Erythroblast (primary cell): Measurements from ENCODE around the gene CUBN.

Experiments used
- GATA1 ChIP-seq: IDR thresholded peaks from 2 replicates; pipeline ENCODE4 v1.6.1; 2011; ENCODE audit warnings: low read depth, mild to moderate bottlenecking, control low read depth, low read length, moderate library complexity
- POLR2A ChIP-seq: IDR thresholded peaks from 2 replicates; pipeline ENCODE4 v1.6.1; 2011; ENCODE audit warnings: mild to moderate bottlenecking, low read length

DNA sequence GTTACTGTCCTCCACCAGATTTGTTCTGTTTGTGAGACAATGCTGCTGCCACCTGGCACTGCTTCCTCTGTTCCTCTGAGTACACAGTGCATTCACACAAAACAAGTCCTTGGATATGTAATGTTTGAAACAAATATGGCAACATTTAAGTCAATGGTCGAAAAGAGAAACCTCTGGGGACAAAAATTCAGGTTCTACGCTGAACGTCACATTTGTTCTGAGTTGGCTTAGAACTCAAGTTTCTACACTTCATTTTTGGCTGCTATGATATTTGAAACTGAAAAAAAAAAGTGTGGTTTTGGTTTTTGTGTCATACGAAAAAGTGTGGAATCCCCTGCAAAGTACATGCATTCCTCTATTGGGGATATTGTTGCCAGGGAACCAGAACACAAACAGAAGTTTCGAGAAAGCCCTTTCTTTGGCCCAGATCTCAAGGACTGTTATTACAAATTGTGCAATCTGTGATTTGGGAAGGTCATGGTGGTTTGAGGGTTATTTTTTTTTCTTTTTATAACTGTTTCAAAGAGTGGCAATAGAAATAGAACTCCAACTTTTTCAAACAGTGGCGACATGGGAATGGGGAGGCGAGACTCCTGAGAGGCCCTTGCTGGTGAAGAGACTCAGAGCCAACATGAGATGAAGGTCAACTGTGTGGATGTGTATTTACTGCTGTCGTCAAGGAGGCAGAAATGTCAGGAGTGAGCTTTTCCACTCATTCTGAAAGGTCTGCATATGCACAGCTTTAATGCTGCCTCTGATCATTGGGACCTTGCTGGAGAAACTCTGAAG lies 127.5 kb downstream of the CUBN start:
- TF ChIP-seq POLR2A = no peak
- no peak for TF ChIP-seq GATA1
